GM18858 (cell line): ENCODE data around the gene NIPAL3.
"Not testable (repeated sequence)": the region's sequence is repeated elsewhere in the genome, so short reads cannot be mapped to it uniquely, and the experiment has no call there.

Experiments
- ATAC-seq: cut with Tn5 transposase; IDR thresholded peaks from one replicate; pipeline ENCODE4 v1.9.1; 2021; ENCODE audit not compliant: unreplicated experiment

The NIPAL3 gene

DNA sequence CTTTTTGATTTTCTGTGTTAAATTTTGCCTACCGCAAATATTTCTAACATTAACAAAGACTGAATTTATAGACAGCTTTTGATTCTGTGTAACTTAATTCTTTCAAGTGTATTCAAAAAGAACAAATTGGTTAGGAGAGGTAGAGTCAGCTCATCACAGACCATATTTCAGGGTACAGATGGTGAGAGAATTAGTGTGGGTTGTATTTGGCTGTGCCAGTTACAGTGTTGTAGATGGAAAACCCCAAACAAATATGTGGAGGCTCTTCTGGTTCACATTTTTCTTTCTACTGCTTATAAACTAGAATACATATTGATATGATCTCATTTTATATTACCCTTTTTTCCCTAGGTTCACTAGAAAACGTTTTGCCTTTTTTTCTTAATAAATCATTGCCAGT is 98.1 kb downstream of the NIPAL3 start:
- no peak for ATAC-seq

DNA sequence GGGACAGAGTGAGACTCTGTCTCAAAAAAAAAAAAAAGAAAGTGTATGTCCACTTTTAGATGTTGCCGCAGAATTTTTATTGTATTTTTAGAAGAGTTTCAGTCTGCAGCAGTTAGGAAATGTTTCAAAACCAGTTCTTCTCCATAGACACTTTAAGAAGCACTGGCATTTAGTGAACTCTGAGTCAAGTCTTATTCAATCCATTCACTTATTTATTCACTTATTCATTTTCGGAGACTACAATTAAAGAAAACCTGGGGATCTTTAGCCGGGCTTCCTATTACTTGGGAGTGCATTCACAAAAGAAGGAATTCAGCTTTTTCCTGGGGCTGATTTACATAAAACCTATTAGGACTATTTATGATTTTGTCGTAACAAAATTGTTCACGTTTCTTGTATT is 99.3 kb downstream of the NIPAL3 start:
- ATAC-seq, result no peak

DNA sequence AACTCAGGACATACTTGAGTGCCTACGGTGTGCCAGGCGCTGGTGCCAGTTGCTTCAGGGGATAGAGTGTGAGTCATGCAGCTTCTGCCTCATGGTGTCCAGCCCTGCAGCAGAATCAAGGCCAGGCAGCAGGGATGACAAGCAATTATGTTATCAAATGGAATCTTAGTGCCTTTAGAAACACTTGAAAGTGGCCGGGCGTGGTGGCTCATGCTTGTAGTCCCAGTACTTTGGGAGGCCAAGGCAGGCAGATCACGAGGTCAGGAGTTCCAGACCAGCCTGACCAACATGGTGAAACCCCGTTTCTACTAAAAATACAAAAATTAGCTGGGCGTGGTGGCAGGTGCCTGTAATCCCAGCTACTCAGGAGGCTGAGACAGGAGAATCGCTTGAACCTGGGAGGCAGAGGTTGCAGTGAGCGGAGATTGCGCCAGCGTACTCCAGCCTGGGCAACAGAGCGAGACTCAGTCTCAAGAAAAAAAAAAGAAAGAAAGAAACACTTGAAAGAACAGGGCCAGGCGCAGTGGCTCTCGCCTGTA is 100.1 kb downstream of the NIPAL3 start:
- ATAC-seq, result not testable (repeated sequence)

DNA sequence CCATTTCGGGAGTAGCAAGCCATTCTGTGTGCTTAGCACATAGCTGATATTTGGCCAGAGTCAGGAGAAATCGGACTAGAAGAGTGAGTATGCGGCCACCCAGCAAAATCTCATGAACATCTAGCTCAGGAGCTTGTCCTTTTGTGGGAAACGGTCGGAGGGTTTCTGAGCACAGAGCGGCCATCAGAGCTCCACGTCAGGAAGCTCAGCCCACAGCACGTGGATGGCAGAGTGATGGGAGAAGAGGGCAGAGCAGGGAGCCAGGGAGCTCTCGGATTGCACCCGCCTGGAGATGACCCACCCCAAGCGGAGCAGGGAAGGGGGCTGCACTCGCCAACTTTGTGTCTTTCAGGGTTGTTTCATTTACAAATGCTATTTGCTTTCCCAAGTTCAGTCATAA is 100.9 kb downstream of the NIPAL3 start:
- no peak for ATAC-seq

DNA sequence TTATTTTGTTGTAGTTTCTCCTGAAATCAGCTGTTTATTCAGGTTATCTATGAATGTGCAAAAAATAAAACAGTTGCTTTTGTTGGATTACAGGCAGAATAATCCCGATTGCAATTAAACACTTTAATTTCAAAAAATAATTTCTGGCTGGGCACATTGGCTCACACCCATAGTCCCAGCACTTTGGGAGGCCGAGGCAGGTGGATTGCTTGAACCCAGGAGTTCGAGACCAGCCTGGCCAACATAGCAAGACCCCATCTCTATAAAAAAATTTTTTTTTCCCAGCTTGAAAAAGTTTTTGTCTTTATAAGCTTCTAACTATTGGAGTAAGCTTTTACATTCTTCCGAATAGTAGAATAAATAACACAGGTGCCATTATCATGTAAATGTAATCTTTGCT is 102.3 kb downstream of the NIPAL3 start:
- ATAC-seq, result no peak

DNA sequence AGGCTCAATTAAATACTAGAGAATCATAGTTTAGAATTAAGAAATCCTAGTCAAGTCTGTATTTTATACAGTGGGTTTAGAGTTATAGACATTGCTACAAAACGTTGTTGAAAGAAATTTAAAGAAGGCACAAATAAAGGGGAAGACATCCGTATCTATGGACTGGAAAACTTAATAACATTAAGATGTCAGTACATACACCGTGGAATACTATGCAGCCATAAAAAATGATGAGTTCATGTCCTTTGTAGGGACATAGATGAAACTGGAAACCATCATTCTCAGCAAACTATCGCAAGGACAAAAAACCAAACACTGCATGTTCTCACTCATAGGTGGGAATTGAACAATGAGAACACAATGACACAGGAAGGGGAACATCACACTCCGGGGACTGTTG is 104.7 kb downstream of the NIPAL3 start:
- not testable (repeated sequence) for ATAC-seq
